Activated CD8-positive, alpha-beta memory T cell treated with anti-CD3 and anti-CD28 coated beads for 48 hours (primary cell): Measurements from ENCODE around the gene CA9.

Source experiments
- DNase-seq, 3 experiments: peaks; one replicate each; pipeline ENCODE4 v3.0.0-alpha.2; 2020; ENCODE audit warnings: low read depth in 2 of 3, low spot score in 2 of 3

The CA9 gene

GRCh38 chr9:35651956-35652828 is 21.5 kb upstream of the CA9 start:
- DNase-seq: no peak

- no peak for DNase-seq
Measured at GRCh38 chr9:35652829-35653209, 20.9 kb upstream of the CA9 start.

- DNase-seq: no peak
Measured at GRCh38 chr9:35653611-35654010, 20.1 kb upstream of the CA9 start.

GRCh38 chr9:35656348-35656747 is 17.4 kb upstream of the CA9 start:
- DNase-seq: no peak

GRCh38 chr9:35656831-35657545 is 16.7 kb upstream of the CA9 start:
- no peak for DNase-seq

GRCh38 chr9:35657546-35658136 is 16.1 kb upstream of the CA9 start, which contains the start of gene RMRP:
Gene RMRP, minus strand, starts transcription at chr9:35658019.
- peak; percentile 79 to 92 (median 84) for DNase-seq

GRCh38 chr9:35658137-35658967 is 15.4 kb upstream of the CA9 start, which contains the start of gene CCDC107:
Gene CCDC107, plus strand, starts transcription at chr9:35658292. Its CDS starts 88 bp downstream, at chr9:35658380.
- peak; percentile 63 to 76 (median 74) for DNase-seq

- no peak for DNase-seq
Measured at GRCh38 chr9:35658968-35659220, 14.8 kb upstream of the CA9 start.

GRCh38 chr9:35659340-35659739 is 14.4 kb upstream of the CA9 start:
- no peak for DNase-seq

GRCh38 chr9:35660966-35661415 is 12.7 kb upstream of the CA9 start:
- no peak for DNase-seq

GRCh38 chr9:35661756-35662350 is 11.9 kb upstream of the CA9 start:
- DNase-seq: no peak

GRCh38 chr9:35662437-35662836 is 11.3 kb upstream of the CA9 start:
- DNase-seq: no peak

GRCh38 chr9:35664531-35665470 is 8.9 kb upstream of the CA9 start, which contains the start of gene ARHGEF39:
Gene ARHGEF39, minus strand, starts transcription at chr9:35665195. Its CDS starts 26 bp downstream, at chr9:35665169.
- DNase-seq: peak in 2 of 3 experiments; percentile 49 to 67

GRCh38 chr9:35665471-35665818 is 8.3 kb upstream of the CA9 start:
- no peak for DNase-seq

GRCh38 chr9:35666045-35666444 is 7.7 kb upstream of the CA9 start:
- no peak for DNase-seq

- no peak for DNase-seq
Measured at GRCh38 chr9:35666549-35666948, 7.2 kb upstream of the CA9 start.

GRCh38 chr9:35667939-35668338 is 5.8 kb upstream of the CA9 start:
- DNase-seq: no peak

GRCh38 chr9:35669331-35670145 is 4.2 kb upstream of the CA9 start:
- DNase-seq: no peak

- DNase-seq: no peak
Measured at GRCh38 chr9:35674025-35674361, 265 bp downstream of the CA9 start.
